Muscle of arm (tissue), 12 donors: ENCODE data around the gene ASCC1. TPM values are rescaled to one million over a fixed set of nuclear protein-coding genes. Genes with fewer than 3 reads are reported as not detected.

ENCODE experiments used
- DNase-seq: peaks from one replicate; pipeline ENCODE4 v3.0.0-alpha.2; 2013
- polyA plus RNA-seq, 12 donors: library from polyadenylated mRNA; unstranded; fragments of 120-200 nt; gene quantifications; one replicate each; pipeline ENCODE4 v1.2.1, GENCODE V29; 2013; ENCODE audit not compliant: insufficient read length in 12 of 12

Gene ASCC1
- polyA plus RNA-seq, 12 donors, result 21.5 to 32.1 (median 28.5) TPM; not detected in 1

DNA sequence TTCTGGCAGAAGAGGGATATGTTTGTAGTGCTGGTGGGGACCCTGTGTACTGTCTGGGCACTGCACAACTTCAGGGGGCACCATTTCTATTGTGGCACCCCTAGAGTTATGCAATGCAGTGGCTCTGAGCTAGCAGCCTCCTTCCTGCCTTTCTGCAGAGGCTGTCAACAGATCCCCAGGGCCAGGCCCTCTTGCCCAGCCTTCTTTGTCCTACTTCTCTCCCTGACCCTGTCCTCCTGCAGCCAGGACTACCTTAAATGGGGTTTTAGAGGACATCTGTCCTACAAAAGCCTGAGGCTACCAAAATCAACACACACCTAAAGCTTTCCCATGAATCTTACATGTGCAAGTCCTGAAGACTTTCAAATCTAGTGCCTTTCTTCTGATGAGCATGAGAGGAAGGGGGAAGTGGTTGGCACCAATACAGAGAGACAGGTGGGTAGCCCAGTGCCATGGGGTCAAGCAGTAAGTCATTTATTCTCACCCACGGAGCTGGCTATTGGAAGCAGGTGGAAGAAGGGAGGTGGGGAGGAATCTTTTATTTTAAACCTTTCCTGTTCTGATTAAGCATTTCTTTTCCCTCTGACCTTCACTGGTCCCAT lies 130.1 kb downstream of the ASCC1 start:
- DNase-seq, result no peak

DNA sequence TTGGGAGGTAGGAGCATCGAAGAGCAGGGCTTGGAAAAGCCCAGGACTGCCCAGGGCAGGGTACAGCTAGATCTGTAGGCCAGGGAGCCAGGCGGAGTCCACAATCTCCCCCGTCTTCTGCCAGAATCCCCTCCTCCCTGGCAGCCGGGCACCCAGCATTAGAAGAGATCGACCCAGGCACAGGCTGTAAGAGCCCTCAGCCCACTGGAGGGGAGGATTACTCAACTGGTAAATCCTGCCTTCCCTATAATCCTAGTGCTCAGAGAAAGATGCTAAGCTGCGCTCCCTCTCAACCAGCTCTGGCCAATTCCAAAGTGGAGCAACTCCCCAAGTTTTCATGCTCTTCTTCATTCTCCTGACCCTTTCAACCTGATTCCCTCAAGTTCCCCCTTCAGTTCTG lies 130.9 kb downstream of the ASCC1 start:
- no peak for DNase-seq

DNA sequence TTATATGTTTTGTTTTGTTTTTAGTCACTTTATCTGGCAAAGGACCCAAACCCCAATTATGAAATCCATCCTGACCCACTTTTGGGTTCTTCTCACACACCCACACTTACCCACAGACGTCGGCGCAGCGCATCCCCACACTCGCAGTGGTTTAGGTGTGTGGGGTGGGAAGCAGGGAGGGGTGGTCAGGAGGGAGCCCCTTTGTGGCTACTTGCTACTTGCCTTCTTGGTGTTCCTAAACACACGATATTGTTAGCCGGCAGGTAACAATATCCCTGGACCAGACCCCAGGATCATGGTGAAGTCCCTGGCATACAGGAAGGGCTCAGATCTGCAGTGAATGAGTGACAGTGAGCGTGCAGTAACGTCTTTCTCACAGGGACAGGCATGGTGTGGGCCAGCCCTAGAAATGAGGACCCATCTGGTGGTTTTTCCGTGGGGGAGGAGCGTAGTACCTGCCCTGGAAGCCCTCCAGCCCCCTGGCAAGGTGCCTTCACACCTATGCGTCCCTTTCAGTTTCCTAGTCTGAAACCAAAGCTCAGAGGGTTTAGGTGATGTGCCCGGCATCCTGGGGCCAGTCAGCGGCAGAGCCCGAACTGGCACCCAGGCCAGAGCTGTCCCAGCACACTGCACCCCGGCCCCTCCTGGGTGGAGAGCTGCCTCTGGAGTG lies 132.2 kb downstream of the ASCC1 start:
- no peak for DNase-seq

DNA sequence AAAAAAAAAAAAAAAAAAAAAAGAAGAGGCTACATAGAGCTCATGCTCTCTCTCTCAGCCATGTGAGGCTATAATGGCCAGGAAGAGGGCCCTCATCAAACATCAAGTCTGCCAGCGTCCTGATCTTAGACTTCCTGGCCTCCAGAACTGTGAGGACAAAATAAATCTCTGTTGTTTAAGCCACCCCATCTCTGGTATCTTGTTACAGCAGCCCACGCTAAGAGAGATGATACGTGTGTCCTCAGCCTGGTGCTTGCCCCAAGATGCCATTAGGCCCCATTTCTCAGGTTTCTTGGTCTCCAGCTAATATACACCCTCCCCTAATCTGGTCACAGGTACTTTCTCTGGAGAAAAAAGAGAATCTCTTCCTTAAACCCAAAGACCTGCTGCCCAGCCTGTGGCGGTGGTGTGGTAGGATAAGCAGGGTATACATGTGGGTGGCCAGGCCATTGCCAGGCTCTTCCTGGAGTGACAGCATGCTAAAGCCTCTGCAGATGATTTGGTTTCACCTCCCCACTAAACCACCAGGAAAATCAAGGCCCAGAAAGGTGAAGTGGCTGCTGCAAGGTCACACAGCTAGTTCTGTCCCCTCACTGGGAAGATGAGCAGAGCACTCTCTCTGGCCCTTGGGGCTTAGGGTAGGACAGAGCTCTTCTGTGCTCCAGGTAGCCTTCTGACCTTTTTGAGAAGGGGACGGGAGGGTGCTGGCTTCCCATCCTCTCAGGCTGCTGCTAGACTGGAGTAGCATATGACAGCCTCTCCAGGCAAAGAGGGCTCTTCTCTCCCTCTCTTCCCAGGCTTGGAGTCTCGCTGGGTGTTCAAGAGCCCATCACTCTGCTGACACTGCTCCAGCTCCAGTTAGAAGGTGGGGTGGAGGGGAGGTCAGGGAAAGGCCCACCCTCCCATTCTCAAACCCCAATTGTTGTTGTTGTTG lies 133.0 kb downstream of the ASCC1 start:
- DNase-seq, result no peak

DNA sequence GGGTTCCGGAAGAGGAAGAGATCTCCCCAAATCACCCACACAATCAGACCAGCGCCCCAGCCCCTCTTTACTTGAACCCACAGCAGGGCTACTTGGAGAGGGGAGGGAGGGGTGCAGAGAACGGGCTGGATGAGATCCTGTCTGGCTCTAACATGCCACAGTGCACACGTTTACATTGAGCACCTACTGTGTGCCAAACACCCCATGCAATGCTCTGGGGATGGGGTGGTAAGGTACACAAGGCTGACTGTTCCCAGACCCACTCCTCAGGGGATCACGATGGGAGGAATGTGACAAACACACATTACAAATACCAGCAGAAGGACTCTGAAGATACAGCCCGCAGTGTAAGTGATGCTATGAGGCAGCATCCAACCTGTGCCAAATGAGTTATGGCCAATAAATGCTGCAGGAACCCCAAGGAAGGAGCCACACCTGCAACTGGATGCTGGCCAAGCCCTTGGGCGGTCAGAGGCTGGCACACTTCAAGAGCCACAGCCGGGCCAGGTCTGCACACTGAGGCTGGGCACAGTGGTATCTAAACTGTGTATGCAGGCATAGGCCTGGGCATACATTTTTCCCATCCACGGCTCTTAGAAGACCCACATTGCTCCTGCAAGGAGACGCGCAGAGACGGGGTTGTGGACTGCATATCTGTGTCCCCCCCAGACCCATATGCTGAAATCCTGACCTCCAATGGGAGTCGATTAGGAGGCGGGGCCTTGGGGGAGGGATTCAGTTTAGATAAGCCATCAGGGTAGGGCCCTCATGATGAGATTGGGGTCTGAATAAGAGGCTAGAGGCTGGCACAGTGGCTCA lies 134.1 kb downstream of the ASCC1 start:
- no peak for DNase-seq

DNA sequence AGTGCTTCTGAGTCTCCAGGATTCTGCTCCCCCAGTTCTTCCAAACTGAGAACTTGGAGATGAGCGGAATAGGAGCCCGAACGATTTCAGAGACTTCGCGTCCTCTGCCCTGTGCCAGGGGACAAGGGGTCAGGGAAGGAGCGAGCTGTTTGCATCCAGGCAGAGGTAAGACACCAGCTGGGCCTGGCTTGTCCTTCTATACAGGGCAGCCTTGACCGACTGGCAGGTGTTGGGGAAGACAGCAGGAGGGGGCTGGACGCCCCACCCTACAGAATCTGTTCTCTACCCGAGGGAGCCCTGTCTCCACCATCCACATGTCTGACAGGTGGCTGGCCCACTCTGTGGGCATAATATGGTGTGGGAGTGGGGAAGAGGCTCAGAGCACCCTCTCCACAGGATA lies 134.9 kb downstream of the ASCC1 start:
- no peak for DNase-seq

DNA sequence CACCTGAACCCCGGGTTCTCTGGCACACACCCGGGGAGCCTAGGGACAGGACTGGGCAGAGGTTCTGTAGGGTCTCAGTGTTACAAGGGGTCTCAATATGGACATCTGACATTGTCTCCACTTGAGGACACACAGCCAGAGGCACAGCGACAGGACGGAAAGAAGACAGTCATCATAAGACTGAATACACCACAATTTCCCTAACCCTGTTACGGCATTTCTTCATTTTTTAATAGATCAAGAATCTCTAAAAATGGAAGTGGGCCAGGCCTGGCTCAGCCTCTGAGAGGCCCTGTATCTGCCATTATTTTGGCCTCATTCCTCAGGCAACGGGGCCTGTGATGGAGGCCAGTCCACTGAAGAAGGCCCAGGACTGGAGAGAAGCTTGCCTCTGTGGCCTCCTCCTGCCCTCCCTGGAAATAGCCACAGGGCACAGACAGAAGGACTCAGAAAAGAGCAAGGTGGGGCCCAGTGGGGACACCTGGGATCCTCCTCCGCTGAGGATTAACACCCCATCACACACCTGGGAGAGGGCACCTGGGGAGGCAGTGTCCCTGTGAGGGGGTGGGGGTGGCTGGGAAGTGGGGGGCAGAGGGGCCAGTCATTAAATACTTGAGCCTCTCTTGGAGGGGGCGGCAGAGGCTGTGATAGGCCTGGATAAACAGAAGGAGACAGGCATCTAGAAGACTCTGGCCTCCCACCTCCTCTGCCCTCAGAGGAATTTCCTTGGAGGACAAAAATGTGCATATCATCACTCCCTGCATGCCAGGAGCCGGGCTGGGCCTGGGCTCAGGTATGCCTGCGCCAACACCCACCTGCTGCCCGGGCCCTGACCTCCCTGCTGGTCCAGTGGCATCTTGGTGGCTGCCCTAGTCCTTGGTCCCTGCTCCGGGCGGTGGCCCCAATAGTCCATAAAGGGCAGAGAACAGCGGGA lies 135.8 kb downstream of the ASCC1 start:
- no peak for DNase-seq

DNA sequence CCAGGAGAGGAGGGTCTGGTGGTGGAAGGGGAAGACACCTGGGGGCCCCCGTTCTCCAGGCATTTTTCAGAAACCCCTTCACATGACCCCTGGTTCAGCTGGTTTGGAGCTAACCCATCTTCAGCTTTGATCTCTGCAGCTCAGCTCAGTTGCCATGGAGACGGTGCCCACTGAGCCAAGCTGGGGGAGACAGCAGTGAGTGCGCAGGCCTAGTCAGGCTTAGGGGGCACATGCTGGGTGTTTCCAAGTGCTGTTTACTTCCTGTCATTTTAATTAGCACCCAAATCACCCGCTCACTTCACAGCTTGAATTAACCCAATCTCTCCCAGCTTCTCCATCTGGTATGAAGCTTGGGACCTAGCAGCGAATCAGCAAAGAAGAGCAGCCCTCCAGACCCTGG lies 136.7 kb downstream of the ASCC1 start:
- no peak for DNase-seq

DNA sequence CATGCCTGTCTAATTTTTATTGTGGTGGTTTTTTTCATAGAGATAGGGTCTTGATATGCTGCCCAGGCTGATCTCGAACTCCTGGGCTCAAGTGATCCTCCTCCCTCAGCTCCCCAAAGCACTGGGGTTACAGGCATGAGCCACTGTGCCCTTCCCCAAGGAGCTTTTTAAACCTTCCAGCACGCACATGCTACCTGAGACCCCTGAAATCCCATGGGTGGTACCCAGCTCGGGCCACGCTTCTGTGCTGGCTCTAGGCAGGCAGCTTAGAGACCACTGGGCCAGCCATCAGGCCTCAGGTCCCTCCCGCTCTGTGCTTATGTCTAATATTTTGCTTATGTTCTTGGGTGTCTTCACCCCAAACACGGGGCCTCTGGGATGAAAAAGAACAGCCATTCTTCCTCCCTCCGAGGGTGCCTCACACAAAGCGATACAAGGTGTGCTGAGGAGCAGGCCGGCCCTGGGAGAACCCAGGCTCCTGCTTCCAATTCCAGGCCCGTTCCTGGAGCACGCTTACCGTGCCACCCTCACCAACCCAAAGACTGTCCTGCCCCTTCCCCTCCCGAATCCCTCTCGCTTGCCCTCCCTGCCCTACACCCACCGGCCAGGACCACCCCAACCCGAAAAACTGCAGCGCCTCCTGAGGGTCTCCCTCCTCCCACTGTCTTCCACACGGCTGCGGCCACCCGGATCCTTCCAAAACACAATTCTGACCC lies 138.6 kb downstream of the ASCC1 start:
- DNase-seq, result no peak

DNA sequence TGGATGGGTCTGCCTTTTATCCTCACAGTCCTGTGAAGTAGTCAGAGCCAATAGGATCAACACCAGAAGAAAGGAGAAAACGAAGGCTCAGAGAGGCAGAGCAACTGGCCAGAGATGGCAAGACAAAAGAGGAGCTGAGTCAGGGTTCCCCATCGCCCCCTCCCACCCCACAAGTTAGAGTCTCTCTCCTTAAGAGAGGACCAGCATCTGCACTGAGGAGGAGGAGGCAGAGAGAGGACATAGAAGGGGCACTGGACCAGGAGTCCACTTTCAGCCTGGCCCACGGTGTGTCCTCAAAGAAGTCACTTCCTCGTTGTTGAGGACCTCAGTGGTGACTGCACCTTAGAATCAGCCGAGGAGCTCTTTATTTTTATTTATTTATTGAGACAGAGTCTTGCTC lies 139.3 kb downstream of the ASCC1 start:
- no peak for DNase-seq

DNA sequence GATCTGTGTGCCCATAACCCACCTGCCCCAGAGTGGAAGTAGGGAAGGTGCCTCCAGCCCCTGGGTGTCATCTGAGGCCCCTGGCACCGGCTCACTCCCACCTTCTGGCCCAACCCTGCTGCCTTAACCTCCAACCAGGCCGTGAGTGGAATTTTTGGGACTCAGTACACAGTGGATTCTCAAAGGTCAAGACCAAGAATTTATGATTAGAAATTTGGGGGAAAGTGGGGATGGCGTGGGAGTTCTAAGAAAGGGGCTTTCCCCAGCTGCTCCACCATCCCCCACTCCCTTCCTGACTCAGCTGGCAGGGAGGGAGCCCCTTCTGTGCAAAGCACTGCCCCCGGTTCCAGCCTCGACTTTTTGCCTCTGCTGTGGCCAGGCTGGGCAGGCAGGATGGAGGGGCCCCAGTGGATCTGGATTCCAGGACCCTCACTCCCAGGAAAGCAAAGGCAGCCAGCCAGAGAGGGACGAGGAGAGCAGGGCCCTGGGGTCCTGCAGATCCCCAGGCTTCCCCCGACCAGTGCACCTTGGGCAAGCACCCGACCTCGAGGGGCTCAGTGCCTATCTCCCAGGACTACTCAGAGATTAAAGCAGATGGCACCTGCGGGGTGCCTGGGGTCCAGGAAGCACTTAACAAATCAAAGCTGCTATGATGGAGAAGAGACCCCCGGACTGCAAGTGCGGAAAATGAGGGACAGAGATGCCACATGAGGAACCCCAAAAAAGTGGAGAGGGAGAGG lies 140.5 kb downstream of the ASCC1 start:
- DNase-seq, result no peak

DNA sequence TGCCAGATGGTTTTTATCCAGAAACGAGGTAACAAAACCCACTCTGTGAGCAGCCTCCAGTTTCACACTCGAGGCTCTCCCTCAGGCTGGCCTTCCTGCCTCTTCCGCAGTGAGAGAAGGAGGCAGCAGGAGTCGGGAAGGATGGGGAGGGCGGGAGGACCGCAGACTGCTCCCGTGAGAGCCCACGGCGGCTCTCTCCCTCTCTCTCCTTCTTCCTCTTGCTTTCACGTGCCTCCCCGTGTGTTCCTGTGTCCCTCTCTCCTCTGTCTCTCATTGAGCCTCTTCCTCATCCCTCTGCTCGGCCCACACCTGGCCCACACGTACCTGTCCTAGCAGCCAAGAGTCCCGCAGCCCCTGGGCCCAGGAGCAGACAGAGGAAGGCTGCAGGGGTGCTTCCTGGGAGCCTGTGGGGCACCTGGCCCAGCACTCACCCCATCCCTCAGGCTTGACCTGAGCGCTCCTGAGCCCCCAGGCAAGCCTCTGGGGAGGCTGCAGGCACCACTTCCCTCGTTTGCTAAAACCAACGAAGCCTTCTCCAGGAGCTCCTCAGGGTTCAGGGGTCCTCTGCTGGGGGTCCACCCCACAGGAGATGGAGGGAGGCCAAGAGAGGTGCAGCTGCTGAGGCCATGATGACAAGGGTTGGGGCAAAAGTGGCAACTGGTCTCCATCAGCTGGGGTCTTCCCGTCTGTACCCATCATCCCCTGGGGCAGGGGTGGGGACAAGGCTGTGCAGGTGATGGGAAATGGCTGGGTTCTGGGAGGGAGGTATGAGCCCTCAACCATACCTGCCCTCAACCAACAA lies 141.3 kb downstream of the ASCC1 start:
- no peak for DNase-seq

DNA sequence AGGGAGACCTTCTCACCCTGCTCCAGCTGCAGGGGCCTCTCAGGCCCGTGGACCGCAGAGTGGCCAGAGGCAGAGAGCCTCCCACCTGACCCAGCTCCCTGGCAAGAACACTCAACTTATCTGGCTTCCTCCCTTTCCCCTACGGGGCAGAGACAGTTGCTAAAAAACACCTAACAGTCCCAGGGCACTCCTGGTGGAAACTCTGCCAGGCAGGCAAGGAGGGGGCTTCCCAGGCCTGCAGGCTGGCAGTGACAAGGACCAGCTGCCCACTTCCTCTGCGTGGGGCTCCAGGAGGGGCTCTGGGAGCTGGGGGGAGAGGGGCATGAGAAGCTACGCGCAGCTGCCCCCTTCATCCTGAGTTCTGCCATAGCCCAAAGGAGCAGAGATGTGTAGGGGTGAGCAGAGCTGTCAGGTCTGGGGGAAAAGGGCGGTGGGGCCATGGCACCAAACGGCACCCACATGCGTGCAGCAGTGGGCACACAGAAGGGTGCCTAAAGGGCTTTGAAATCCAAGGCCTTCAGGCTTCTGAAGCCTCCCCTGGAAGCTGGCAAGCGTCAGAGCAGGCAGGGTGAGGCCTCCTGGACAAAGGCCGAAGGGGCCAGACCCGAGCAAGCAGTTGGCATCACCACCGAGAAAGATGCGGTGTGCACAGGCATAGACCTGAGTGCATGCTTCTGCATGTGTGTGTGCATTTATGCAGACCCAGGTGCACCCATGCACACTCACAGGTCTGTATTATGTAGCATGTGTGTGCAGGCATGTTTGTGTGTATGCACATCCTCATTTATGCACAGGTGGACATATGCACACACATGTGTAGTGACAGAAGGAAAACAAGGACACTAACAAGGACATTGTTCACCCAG lies 142.1 kb downstream of the ASCC1 start:
- no peak for DNase-seq

DNA sequence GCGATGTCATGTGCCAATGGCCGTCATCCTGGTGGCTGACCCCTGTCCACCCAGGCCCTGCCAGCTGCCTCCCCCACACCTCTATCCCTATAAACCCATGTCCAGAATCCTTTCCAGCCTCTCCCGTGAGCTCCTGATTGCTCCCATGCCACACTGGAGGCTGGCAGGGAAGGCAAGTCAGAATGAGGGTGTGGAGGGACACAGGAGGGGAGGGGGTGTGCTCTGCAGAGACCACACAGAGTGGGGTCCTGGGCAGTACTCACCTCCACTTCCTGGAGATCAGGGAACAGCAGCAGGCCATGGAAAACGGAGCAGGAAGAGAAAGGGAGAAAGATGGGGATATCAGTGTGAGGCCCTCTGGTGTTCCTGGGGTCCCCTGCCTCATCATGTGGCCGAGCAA lies 143.4 kb downstream of the ASCC1 start:
- no peak for DNase-seq

DNA sequence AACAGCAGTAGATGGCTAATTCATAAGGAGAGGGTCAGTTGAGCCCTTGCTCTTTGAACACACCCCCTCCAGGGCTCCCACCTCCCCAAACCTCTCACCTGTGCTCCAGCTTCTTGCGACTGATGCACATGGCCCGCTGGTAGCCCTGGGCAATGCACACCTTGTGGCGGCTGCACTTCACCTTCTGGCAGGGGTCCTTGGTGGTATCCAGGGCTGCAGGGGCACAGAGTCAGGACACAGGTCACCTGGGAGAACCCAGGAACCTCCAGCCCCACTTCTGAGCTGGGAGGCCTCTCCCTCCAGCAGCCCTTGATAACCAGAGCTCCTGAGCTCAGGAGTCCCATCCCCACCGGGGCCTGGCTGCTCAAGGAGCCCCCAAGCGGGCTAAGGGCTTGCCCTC lies 144.0 kb downstream of the ASCC1 start:
- DNase-seq, result no peak

DNA sequence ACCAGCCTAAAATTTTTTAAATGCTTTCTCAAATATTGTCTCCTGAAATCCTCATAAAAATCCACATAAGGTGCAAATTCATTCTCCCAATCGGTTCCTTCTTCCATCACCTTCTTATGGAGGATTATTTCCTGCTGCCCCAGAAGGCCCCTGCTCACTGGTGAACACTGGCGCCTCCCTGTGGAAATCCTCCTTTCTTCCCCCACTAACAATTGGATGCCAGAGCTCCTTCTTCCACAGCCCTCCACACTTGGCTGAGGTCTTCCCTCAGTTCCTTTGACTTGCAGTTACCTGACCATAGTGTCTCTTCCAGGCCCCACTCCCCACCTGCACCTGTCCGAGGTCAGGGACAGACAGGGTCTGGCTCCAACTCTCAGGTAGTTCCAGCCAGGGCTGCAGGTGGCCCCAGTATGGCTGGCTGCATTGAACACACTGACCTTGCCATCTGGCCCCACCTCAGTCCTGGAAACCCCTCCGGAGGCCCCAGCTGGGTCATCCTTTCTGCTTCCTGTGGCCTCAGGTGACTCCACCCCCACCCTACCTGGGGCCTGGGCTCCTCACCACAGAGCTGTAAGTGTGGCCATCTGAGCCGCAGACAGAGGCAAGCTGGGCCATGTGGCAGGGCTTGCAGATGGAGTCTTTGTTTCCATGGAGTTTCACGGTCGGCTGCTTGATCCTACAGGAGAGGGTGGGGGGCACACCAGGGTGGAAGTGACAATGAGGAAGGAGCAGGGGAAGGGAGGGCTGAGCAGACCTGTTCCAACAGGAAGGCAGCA lies 146.1 kb downstream of the ASCC1 start:
- no peak for DNase-seq
